Measurements from ENCODE around the gene RGS7. TPM values are rescaled to one million over a fixed set of nuclear protein-coding genes. Genes with fewer than 3 reads are reported as not detected.

RGS7 gene
- total and polyA plus RNA-seq, 2 of the 4 experiments (the other 2 are of a cell fraction), result 0.58 to 0.72 TPM

- TF ChIP-seq CHD1 (IDR thresholded peaks at IDR 0.05; ENCODE audit: low read depth, low read length), result no peak
These were observed 409.4 kb downstream of the RGS7 start (continued) for GRCh38 chr1:240947438-240948224.

GRCh38 chr1:240946926-240947325 lies 410.1 kb downstream of the RGS7 start:
- dilution Hi-C loops (cut with HindIII; ENCODE audit: low sequenced_read_pairs, unreplicated experiment) (no loop called here), in situ Hi-C loops (cut with MboI; ENCODE audit: low sequenced_read_pairs) (loop anchor here (5.0 to 25.0 kb wide), 2 partner anchors 215 to 785 kb away; no protein-coding TSS in a partner anchor), intact Hi-C loops (cut with micrococcal nuclease) (loop anchor here (1.0 to 10.0 kb wide), 5 partner anchors 60 to 922 kb away; no protein-coding TSS in a partner anchor)
- Histone ChIP-seq H3K4me2 (ENCODE audit: low read depth, low read length) (no peak overlapping the region), H4K91ac (ENCODE audit: insufficient read depth, low read depth, low read length) (no peak overlapping the region), H2BK120ac (ENCODE audit: low read depth, low read length) (no peak overlapping the region), H2BK20ac (ENCODE audit: low read depth, low read length) (no peak overlapping the region), H3K4ac (ENCODE audit: low read depth, low read length) (no peak overlapping the region), H4K20me1 (ENCODE audit: insufficient read depth, low read length) (no peaks in the 10 kb centered on the region), H3K27me3 (ENCODE audit: control insufficient read depth, insufficient read depth, low read length) (no peaks in the 10 kb centered on the region; the same call in 1 of the 2 replicates), H3K9me1 (ENCODE audit: insufficient read depth, low read length) (no peaks in the 10 kb centered on the region), H3K4me3 (ENCODE audit: insufficient read depth, low read depth, low read length) (no peak overlapping the region), H2BK15ac (ENCODE audit: low read depth, low read length) (no peak overlapping the region), H3K4me1 (ENCODE audit: control insufficient read depth, insufficient read depth, low read length) (no peaks in the 10 kb centered on the region), H3K9ac (ENCODE audit: low read depth, low read length) (no peak overlapping the region), H4K5ac (ENCODE audit: low read depth, low read length) (no peak overlapping the region), H3K14ac (replicated peaks; ENCODE audit: low read depth, low read length) (no peak overlapping the region), H2AFZ (replicated peaks; ENCODE audit: low read length, poor library complexity) (no peak overlapping the region), H3K79me1 (ENCODE audit: low read depth in 1 of 2, low read length in 2 of 2) (no peaks in the 10 kb centered on the region), H2BK5ac (ENCODE audit: low read depth, low read length, poor library complexity, severe bottlenecking) (no peak overlapping the region), H3K27ac (ENCODE audit: insufficient read depth, low read length) (no peak overlapping the region), H3K36me3 (ENCODE audit: control insufficient read depth, insufficient read depth, low read length) (no peaks in the 10 kb centered on the region), H3K56ac (ENCODE audit: extremely low read depth, insufficient read depth, low read length) (no peak overlapping the region), H2AK5ac (ENCODE audit: low read depth, low read length) (no peak overlapping the region), H3K18ac (ENCODE audit: low read depth, low read length) (no peak overlapping the region), H3K9me3 (ENCODE audit: control insufficient read depth, insufficient read depth, low read length) (no peaks in the 10 kb centered on the region), H4K8ac (ENCODE audit: low read depth in 2 of 2, low read length in 2 of 2) (no peak overlapping the region), H3K23ac (ENCODE audit: low read depth, low read length) (no peak overlapping the region), H2AK9ac (replicated peaks; ENCODE audit: low read depth, low read length, poor library complexity) (no peak overlapping the region)
- no CpG with 5 or more reads among the region's 2 CpGs for WGBS, 2 experiments (ENCODE audit: extremely low coverage in 2 of 2, insufficient read length in 1 of 2)
- TF ChIP-seq CTCF (conservative IDR thresholded peaks at IDR 0.05; ENCODE audit: low read depth, low read length), result peak; percentile 75
- no peak for TF ChIP-seq ELK1 (IDR thresholded peaks at IDR 0.05; ENCODE audit: borderline replicate concordance, low read depth, low read length)
- TF ChIP-seq SMC3 (IDR thresholded peaks at IDR 0.05; ENCODE audit: low read depth, low read length), result peak; percentile 84
- peak; percentile 80 for TF ChIP-seq RAD21 (IDR thresholded peaks at IDR 0.05; ENCODE audit: low read length)
- TF ChIP-seq RCOR1 (IDR thresholded peaks at IDR 0.05; ENCODE audit: insufficient replicate concordance, low read length), result no peak
- no peak for TF ChIP-seq USF2 (IDR thresholded peaks at IDR 0.05; ENCODE audit: low read depth, low read length)
- no peak for TF ChIP-seq BHLHE40 (IDR thresholded peaks at IDR 0.05; ENCODE audit: low read depth, low read length)
- BruUV-seq (replicated peaks), result no TSS peak
- ATAC-seq (ENCODE audit: low read depth) (peak; percentile 97), DNase-seq (peak; percentile 54)
- CTCF ChIA-PET, result interaction anchor here (0.6 to 1.8 kb wide), 8 partner anchors 15 to 869 kb away, joined by 3 to 16 read pairs (median 3); no protein-coding TSS in a partner anchor
- POLR2A ChIA-PET (ENCODE audit: unreplicated experiment), result no interaction called here

Measured in IMR-90 (cell line).